PC-3 (cell line): ENCODE data around the gene MYOF. TPM values are rescaled to one million over a fixed set of nuclear protein-coding genes. Genes with fewer than 3 reads are reported as not detected.
A peak's percentile ranks its signal among the peaks of the same experiment; 100 is the strongest.

Experiments used
- ATAC-seq: fragments of 200-7000 bp; cut with Tn5 transposase; 2 replicates; pipeline ENCODE4 v1.9.1; 2020; ENCODE audit warnings: mild to moderate bottlenecking, moderate library complexity
- BruUV-seq: library from RNA; stranded (reverse); fragments of 400-500 nt; replicated peaks from 2 replicates; lab custom pipeline; 2021; lab: Mats Ljungman, UMichigan
- CTCF ChIA-PET: fragments of 300-600 bp; sonication (Branson Sonifier 250); formaldehyde crosslinking; loops from one replicate; lab custom pipeline; 2022; ENCODE audit warnings: antibody characterized with exemption; lab: Charles Lee
- POLR2A ChIA-PET: fragments of 300-600 bp; sonication (Branson Sonifier 250); formaldehyde crosslinking; loops from one replicate; lab custom pipeline; 2022; ENCODE audit warnings: antibody characterized with exemption; ENCODE audit not compliant: unreplicated experiment; lab: Charles Lee
- DNase-seq: peaks from one replicate; pipeline ENCODE4 v3.0.0-alpha.2; 2015
- H2AFZ ChIP-seq: fragments of 300-600 bp; sonication (generic); 2 replicates; pipeline ENCODE4 v1.6.0; 2016; ENCODE audit warnings: antibody characterized with exemption, low read length
- H3F3A ChIP-seq: fragments of 300-600 bp; sonication (generic); one replicate; pipeline ENCODE4 v1.6.0; 2017; ENCODE audit warnings: antibody characterized with exemption, low read length, control low read depth, mild to moderate bottlenecking; ENCODE audit not compliant: unreplicated experiment
- H3K27ac ChIP-seq: fragments of 300-600 bp; sonication (generic); 2 replicates; pipeline ENCODE4 v1.5.1; 2016; ENCODE audit warnings: mild to moderate bottlenecking, low read length
- H3K27me3 ChIP-seq: fragments of 300-600 bp; sonication (generic); 2 replicates; pipeline ENCODE4 v1.6.1; 2016; ENCODE audit warnings: low read length, mixed read lengths
- H3K36me3 ChIP-seq: fragments of 300-600 bp; sonication (generic); 2 replicates; pipeline ENCODE4 v1.6.1; 2016; ENCODE audit warnings: low read depth, mixed run types, low read length, mixed read lengths
- H3K4me1 ChIP-seq: fragments of 300-600 bp; sonication (generic); 2 replicates; pipeline ENCODE4 v1.5.1; 2016; ENCODE audit warnings: low read length; ENCODE audit not compliant: insufficient read depth
- H3K4me2 ChIP-seq: fragments of 300-600 bp; sonication (generic); 2 replicates; pipeline ENCODE4 v1.6.0; 2016; ENCODE audit warnings: low read length
- H3K4me3 ChIP-seq: fragments of 300-600 bp; sonication (generic); 2 replicates; pipeline ENCODE4 v1.5.1; 2016; ENCODE audit warnings: mild to moderate bottlenecking, low read length, mixed read lengths
- H3K79me2 ChIP-seq: fragments of 300-600 bp; sonication (generic); 2 replicates; pipeline ENCODE4 v1.6.1; 2017; ENCODE audit warnings: low read length, mixed read lengths
- H3K9ac ChIP-seq: fragments of 300-600 bp; sonication (generic); 2 replicates; pipeline ENCODE4 v1.6.0; 2016; ENCODE audit warnings: mild to moderate bottlenecking, low read length
- H3K9me2 ChIP-seq: fragments of 300-600 bp; sonication (generic); replicated peaks from 2 replicates; pipeline ENCODE4 v1.6.1; 2016; ENCODE audit warnings: mixed run types, low read length, mixed read lengths
- H3K9me3 ChIP-seq: fragments of 300-600 bp; sonication (generic); 2 replicates; pipeline ENCODE4 v1.6.1; 2016; ENCODE audit warnings: low read length, mixed read lengths
- H4K20me1 ChIP-seq: fragments of 300-600 bp; sonication (generic); 2 replicates; pipeline ENCODE4 v1.6.1; 2016; ENCODE audit warnings: low read length, mixed read lengths
- EZH2 ChIP-seq: fragments of 300-600 bp; sonication (generic); IDR thresholded peaks from one replicate; pipeline ENCODE4 v1.6.1; 2017; ENCODE audit warnings: antibody characterized with exemption, mild to moderate bottlenecking, low read length; ENCODE audit not compliant: unreplicated experiment
- EZH2phosphoT487 ChIP-seq: fragments of 300-600 bp; sonication (generic); IDR thresholded peaks from 2 replicates; pipeline ENCODE4 v1.6.1; 2018; ENCODE audit warnings: mild to moderate bottlenecking, antibody characterized with exemption, low read length, borderline replicate concordance
- intact Hi-C: fragments of 100-400 bp; cut with micrococcal nuclease; formaldehyde crosslinking; loops from 2 replicates; pipeline ENCODE4 v1.9.0; 2023
- total RNA-seq: library from RNA; depleted of rRNA; stranded (reverse); fragments of >200 nt; gene quantifications from 2 replicates; pipeline ENCODE4 v1.2.3, GENCODE V29; 2014
- TF ChIP-seq, protein P1 (sequence below): fragments of 300-600 bp; sonication (generic); conservative IDR thresholded peaks from 2 replicates; pipeline ENCODE4 v1.5.1; 2017; ENCODE audit warnings: antibody characterized with exemption, low read depth, mild to moderate bottlenecking, low read length

The MYOF gene
- total RNA-seq, 1 experiment from 2014 or later = 174 TPM

DNA sequence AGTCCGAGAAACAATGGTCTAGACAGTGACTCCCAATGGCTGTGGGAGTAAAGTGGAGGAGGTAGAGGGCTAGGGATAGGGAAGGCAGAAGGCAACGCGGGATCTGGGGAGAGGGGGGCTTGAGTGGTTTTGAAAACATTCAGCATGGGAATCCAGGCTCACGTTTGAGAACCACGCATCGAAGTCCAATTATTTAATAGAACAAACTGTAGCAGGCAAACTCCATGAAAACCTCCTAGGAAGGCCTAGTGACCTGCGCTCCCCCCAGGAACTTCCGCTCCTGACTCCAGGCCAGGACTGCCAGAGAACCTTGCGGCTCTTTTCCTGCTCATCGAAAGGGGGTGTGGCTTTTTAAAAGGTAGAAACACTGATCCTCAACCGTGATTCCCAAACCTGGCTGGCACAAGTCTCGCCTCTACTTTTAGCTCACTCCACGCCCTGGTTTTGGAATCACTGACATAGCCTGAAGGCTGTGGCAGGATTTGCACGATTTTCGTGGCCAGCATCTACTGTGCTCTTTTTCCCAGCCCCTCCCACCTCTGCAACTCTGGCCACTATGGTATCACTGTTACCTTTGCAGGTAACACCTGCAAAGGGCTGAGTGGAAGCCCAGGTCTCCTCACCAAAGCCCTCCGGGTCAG, 43.4 kb downstream of the MYOF start:
- H3K4me3 ChIP-seq = no peak overlapping the region
- no peak overlapping the region for H3K9ac ChIP-seq
- H3K79me2 ChIP-seq = peaks cover 90% of the 10 kb centered on the region
- no peaks in the 10 kb centered on the region for H3K27me3 ChIP-seq
- no peaks in the 10 kb centered on the region for H3K9me3 ChIP-seq
- CTCF ChIA-PET = no interaction called here
- DNase-seq (no peak), ATAC-seq (no peak)
- H3F3A ChIP-seq = peaks cover 11% of the 10 kb centered on the region
- no peaks in the 10 kb centered on the region for H3K9me2 ChIP-seq
- TF ChIP-seq EZH2 (no peak), EZH2phosphoT487 (no peak)
- TF ChIP-seq, protein P1, sequence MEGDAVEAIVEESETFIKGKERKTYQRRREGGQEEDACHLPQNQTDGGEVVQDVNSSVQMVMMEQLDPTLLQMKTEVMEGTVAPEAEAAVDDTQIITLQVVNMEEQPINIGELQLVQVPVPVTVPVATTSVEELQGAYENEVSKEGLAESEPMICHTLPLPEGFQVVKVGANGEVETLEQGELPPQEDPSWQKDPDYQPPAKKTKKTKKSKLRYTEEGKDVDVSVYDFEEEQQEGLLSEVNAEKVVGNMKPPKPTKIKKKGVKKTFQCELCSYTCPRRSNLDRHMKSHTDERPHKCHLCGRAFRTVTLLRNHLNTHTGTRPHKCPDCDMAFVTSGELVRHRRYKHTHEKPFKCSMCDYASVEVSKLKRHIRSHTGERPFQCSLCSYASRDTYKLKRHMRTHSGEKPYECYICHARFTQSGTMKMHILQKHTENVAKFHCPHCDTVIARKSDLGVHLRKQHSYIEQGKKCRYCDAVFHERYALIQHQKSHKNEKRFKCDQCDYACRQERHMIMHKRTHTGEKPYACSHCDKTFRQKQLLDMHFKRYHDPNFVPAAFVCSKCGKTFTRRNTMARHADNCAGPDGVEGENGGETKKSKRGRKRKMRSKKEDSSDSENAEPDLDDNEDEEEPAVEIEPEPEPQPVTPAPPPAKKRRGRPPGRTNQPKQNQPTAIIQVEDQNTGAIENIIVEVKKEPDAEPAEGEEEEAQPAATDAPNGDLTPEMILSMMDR = no peak
- H3K36me3 ChIP-seq = peaks cover 44% of the 10 kb centered on the region
- intact Hi-C loops = loop anchor here (5.0 kb wide), 1 partner anchor 44 kb away; the partner anchor contains the start of gene MYOF
- H3K4me2 ChIP-seq = no peak overlapping the region; the same call in 1 of the 2 replicates
- peaks cover 55% of the 10 kb centered on the region for H3K4me1 ChIP-seq
- peak overlapping the region; percentile 99 for H3K27ac ChIP-seq
- POLR2A ChIA-PET = no interaction called here
- no peaks in the 10 kb centered on the region for H4K20me1 ChIP-seq
- H2AFZ ChIP-seq = no peak overlapping the region
- BruUV-seq = no TSS peak

DNA sequence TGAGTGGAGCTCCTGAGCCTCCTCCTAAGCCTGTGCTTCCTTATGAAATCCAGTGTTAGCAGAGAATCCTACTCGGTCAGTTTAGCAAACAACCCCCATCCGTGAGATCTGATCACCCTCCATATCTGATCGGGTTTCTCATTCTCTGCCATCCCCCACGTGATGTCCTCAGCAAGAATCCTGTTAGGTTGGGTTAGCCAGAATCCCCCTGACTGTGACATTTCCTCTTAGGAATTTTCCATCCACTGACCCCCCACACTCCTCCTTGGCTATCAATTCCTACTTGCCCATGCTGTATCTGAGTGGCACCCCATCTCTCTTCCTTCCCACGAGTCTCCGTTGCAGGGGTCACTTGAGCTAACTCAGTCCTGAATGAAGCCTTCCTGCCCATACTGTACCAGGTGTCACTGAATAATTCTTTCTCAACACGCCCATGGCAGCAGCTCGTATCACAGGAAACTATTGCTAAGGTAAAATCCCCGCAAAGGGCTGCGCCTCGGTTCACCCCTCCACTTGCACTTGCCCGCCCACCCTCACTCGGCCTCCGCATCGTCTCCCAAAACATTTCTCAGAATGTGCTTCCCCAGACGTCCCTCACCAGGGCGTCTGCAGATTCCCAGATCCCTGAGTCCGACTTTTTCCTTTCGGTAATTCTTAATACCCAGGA, 44.1 kb downstream of the MYOF start:
- DNase-seq = no peak
- H3K4me3 ChIP-seq = no peak overlapping the region
- ATAC-seq = no peak
- no peaks in the 10 kb centered on the region for H3K9me2 ChIP-seq
- no peaks in the 10 kb centered on the region for H3K9me3 ChIP-seq
- ChIA-PET POLR2A (no interaction called here), CTCF (no interaction called here)
- no peaks in the 10 kb centered on the region for H3K27me3 ChIP-seq
- BruUV-seq = no TSS peak
- peak overlapping the region; percentile 76 for H3K4me2 ChIP-seq
- peaks cover 89% of the 10 kb centered on the region for H3K79me2 ChIP-seq
- H3K36me3 ChIP-seq = peaks cover 41% of the 10 kb centered on the region
- no peaks in the 10 kb centered on the region for H4K20me1 ChIP-seq
- intact Hi-C loops = loop anchor here (2.0 to 5.0 kb wide), 3 partner anchors 21 to 44 kb away; partner anchors contain the start of gene MYOF
- peaks cover 51% of the 10 kb centered on the region for H3K4me1 ChIP-seq
- no peak overlapping the region for H2AFZ ChIP-seq
- TF ChIP-seq EZH2phosphoT487 (no peak), EZH2 (no peak)
- TF ChIP-seq, protein P1 = no peak
- peaks cover 11% of the 10 kb centered on the region for H3F3A ChIP-seq
- peak overlapping the region; percentile 99 for H3K27ac ChIP-seq
- peak overlapping the region; percentile 77 for H3K9ac ChIP-seq
